ENCODE measurements around the gene RMRP. TPM values are rescaled to one million over a fixed set of nuclear protein-coding genes. Genes with fewer than 3 reads are reported as not detected.

The RMRP gene
- total RNA-seq, 3 donors from 2014 or later: 1,664 to 2,064 (median 2,058) TPM

DNA sequence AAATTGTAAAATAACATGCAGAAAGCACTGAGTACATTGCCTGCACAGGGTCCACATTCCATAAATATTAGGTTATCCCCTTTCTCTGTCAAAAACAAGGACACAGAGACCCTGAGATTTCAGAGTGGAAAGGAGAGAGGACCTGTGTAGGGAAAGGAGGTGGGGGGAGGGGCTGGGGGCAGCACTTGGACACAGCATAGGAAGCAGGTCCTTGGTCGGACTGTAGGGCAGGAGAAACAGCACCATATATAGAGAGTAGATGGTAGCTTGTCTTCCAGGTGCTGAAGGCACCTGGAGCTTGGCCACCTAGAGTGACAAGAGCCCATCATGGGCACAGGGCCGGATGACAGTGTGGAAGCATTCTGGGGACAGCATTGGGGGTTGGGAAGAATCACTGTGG, 29.5 kb upstream of the RMRP start:
- no peaks in the 10 kb centered on the region for H3K9me3 ChIP-seq
- intact Hi-C loops (cut with DNase I; ENCODE audit: low total_unique reads): no loop called here
- TF ChIP-seq POLR2A (IDR thresholded peaks at IDR 0.05) (no peak), POLR2AphosphoS5 (IDR thresholded peaks at IDR 0.05) (no peak)
- TF ChIP-seq, protein P1, sequence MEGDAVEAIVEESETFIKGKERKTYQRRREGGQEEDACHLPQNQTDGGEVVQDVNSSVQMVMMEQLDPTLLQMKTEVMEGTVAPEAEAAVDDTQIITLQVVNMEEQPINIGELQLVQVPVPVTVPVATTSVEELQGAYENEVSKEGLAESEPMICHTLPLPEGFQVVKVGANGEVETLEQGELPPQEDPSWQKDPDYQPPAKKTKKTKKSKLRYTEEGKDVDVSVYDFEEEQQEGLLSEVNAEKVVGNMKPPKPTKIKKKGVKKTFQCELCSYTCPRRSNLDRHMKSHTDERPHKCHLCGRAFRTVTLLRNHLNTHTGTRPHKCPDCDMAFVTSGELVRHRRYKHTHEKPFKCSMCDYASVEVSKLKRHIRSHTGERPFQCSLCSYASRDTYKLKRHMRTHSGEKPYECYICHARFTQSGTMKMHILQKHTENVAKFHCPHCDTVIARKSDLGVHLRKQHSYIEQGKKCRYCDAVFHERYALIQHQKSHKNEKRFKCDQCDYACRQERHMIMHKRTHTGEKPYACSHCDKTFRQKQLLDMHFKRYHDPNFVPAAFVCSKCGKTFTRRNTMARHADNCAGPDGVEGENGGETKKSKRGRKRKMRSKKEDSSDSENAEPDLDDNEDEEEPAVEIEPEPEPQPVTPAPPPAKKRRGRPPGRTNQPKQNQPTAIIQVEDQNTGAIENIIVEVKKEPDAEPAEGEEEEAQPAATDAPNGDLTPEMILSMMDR (IDR thresholded peaks at IDR 0.05): no peak

DNA sequence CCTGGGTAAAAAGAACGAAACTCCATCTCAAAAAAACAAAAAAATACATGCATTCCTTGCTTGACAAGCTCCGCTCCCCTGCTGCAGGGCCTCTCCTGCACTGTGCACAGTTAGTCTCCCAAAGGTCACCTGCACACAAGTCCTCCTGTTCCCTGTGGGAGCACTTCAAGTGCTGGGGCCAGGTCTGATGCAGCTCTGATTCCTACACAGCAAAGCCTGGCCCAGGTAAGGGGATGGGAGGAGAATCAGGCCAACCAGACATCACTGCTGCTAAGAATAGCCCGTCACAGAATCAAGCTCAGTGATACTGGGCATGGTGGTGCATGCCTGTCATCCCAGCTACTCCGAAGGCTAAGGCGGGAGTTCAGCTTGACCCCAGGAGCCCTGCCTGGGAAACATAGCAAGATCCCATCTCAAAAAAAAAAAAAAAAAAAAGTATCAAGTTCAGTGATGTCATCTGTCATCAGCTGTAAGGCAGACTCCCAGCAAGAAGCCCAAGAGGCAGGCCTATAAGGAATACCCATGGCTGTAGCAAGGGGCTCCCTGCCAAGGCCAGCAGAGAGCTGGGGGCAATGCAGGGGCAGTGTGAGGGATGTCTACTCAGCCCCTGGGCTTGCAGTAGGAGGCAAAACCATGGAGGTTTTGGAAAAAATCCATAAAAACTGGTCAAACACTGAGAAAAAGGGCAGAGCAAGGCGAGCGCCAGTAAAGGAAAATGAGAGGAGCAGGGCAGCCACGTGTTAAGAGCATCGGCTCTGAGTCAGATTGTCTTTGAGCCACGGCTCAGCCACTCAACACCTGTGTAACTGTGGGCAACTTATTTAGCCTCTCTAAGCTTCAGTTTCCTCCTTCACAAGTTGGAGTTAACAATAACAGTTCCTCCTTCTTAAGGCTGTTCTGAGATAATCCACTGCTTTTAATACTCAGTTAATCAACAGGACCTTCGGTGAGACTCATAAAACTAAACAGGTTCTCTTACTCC, 28.7 kb upstream of the RMRP start:
- peaks cover 0 to 3% of the 10 kb centered on the region in 2 donors for H3K4me1 ChIP-seq
- TF ChIP-seq, protein P1 (IDR thresholded peaks at IDR 0.05): no peak
- TF ChIP-seq POLR2A (IDR thresholded peaks at IDR 0.05) (no peak), POLR2AphosphoS5 (IDR thresholded peaks at IDR 0.05) (no peak)
- no peaks in the 10 kb centered on the region for H3K27me3 ChIP-seq
- no peaks in the 10 kb centered on the region for H3K36me3 ChIP-seq
- DNase-seq (ENCODE audit: low spot score in 2 of 2): no peak
- intact Hi-C loops (cut with DNase I; ENCODE audit: low total_unique reads): no loop called here
- H3K4me3 ChIP-seq: peak overlapping the region; percentile 55 to 81 (median 68)
- peak overlapping the region; percentile 92 to 94 for H3K27ac ChIP-seq
- no peaks in the 10 kb centered on the region for H3K9me3 ChIP-seq

More for the DNA sequence above, 29.5 kb upstream of the RMRP start:
- Histone ChIP-seq H3K4me3 (peak overlapping the region; percentile 55 to 81 (median 68)), H3K4me1 (peaks cover 0 to 3% of the 10 kb centered on the region in 2 donors), H3K27me3 (no peaks in the 10 kb centered on the region), H3K27ac (peak overlapping the region; percentile 92 to 94), H3K36me3 (no peaks in the 10 kb centered on the region)
- DNase-seq (ENCODE audit: low spot score in 2 of 2): no peak

DNA sequence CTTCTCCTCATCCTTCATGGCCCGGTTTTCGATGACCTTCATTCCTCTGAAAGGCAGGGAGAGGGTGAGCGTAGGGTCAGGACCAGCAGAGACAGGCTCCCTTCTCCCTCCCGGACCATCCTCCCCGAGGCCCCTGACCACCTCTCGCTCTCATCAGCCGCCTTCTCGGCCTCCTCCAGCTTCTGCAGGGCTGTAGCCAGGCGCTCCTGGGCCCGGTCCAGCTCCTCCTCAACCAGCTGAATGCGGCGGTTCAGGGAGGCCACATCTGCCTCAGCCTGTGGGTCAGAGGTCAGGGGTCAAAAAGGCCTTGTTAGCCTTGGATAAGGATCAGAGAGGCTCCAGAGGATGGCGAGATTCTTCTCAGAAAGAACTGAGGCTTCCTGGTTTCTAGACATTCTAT, 27.7 kb upstream of the RMRP start:
- peak overlapping the region; percentile 7 to 81 (median 39) for H3K4me3 ChIP-seq
- peak overlapping the region; percentile 36 to 63 for H3K27ac ChIP-seq
- TF ChIP-seq POLR2A (IDR thresholded peaks at IDR 0.05): no peak
- no peak for TF ChIP-seq POLR2AphosphoS5 (IDR thresholded peaks at IDR 0.05)
- TF ChIP-seq, protein P1 (IDR thresholded peaks at IDR 0.05): no peak
- peaks cover 0 to 3% of the 10 kb centered on the region in 2 donors for H3K4me1 ChIP-seq
- H3K27me3 ChIP-seq: no peaks in the 10 kb centered on the region
- H3K36me3 ChIP-seq: no peaks in the 10 kb centered on the region
- no peaks in the 10 kb centered on the region for H3K9me3 ChIP-seq
- no peak for DNase-seq (ENCODE audit: low spot score in 2 of 2)
- intact Hi-C loops (cut with DNase I; ENCODE audit: low total_unique reads): no loop called here

DNA sequence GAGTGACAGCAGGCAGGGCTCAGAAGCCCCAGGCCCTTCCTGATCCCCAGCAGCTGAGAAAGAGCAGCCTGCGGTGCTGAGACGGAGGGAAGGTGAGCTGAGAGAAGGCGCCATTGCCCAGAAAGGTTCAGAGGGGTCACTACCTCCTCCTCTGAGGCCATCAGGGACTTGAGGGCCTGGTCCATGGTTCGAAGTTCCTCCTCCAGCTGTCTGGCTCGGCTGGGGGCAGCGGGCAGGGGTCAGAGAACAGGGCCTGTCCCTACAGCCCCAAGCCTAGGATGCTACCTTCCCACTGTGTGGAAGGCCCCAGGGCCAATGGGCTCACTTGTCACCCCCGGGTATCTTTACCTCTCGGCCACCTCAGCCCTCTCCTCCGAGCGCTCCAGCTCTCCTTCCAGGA, 27.1 kb upstream of the RMRP start:
- TF ChIP-seq POLR2A (IDR thresholded peaks at IDR 0.05): no peak
- no peak for TF ChIP-seq POLR2AphosphoS5 (IDR thresholded peaks at IDR 0.05)
- TF ChIP-seq, protein P1 (IDR thresholded peaks at IDR 0.05): no peak
- no peaks in the 10 kb centered on the region for H3K36me3 ChIP-seq
- H3K4me3 ChIP-seq: peak overlapping the region in 2 of 3 donors; percentile 7 to 39
- H3K4me1 ChIP-seq: peaks cover 0 to 3% of the 10 kb centered on the region in 2 donors
- no peaks in the 10 kb centered on the region for H3K9me3 ChIP-seq
- H3K27ac ChIP-seq: peak overlapping the region; percentile 36 to 63
- intact Hi-C loops (cut with DNase I; ENCODE audit: low total_unique reads): no loop called here
- no peak for DNase-seq (ENCODE audit: low spot score in 2 of 2)
- H3K27me3 ChIP-seq: no peaks in the 10 kb centered on the region

DNA sequence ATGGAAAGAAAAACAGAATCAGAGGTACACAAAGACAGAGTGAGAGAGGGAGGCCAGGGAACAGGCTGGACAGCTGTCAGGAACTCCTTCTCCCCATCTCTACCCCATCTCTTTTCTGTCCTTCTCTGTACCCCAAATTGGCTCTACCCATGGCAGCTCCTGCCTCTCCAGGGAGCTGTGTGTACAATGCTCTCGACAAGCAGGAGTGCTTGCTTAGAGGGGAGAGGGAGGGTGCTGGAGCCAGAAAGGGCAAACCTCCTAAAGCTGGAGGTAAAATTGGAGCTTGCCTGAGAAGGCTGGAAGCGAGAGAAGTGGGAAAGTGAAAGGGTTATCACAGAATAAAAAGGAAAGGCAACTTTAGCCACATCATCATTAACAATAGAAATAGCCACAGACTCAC, 25.5 kb upstream of the RMRP start:
- Histone ChIP-seq H3K27ac (no peak overlapping the region), H3K27me3 (no peaks in the 10 kb centered on the region), H3K9me3 (no peaks in the 10 kb centered on the region), H3K36me3 (no peaks in the 10 kb centered on the region), H3K4me1 (no peaks in the 10 kb centered on the region), H3K4me3 (no peak overlapping the region)
- TF ChIP-seq POLR2AphosphoS5 (IDR thresholded peaks at IDR 0.05) (no peak), POLR2A (IDR thresholded peaks at IDR 0.05) (no peak)
- TF ChIP-seq, protein P1 (IDR thresholded peaks at IDR 0.05): no peak
- no peak for DNase-seq (ENCODE audit: low spot score in 2 of 2)
- intact Hi-C loops (cut with DNase I; ENCODE audit: low total_unique reads): no loop called here

Data from breast epithelium (tissue), 4 donors.